Lower leg skin (tissue), 3 donors: ENCODE measurements around the gene KCTD18.

Source experiments
- CTCF ChIP-seq, 3 donors: fragments of 450-650 bp; IDR thresholded peaks; one replicate each; pipeline ENCODE4 v1.5.1; 2016; ENCODE audit warnings: antibody characterized with exemption in 3 of 3, mild to moderate bottlenecking in 3 of 3, moderate library complexity in 2 of 3
- POLR2A ChIP-seq, 2 donors: fragments of 450-650 bp; IDR thresholded peaks; one replicate each; pipeline ENCODE4 v1.6.1; 2016 to 2017; ENCODE audit warnings: antibody characterized with exemption in 2 of 2, mild to moderate bottlenecking in 1 of 2, moderate library complexity in 1 of 2

GRCh38 chr2:200449149-200449548 lies 60.7 kb downstream of the KCTD18 start:
- TF ChIP-seq CTCF (IDR thresholded peaks at IDR 0.05) = no peak
- TF ChIP-seq POLR2A (IDR thresholded peaks at IDR 0.05) = no peak
